Effector memory CD4-positive, alpha-beta T cell (primary cell): ENCODE results near the gene TM4SF4.

Experiments used
- DNase-seq, 3 donors: peaks; one replicate each; pipeline ENCODE4 v3.0.0-alpha.2; 2020
- H3K27ac ChIP-seq: 2 replicates; pipeline ENCODE4 v1.7.0; 2013; ENCODE audit warnings: mild to moderate bottlenecking, low read length, moderate library complexity; ENCODE audit not compliant: insufficient read depth, poor library complexity, severe bottlenecking
- H3K27me3 ChIP-seq: replicated peaks from 2 replicates; pipeline ENCODE4 v1.7.0; 2013; ENCODE audit warnings: mild to moderate bottlenecking, low read length; ENCODE audit not compliant: insufficient read depth, control insufficient read depth, poor library complexity, severe bottlenecking
- H3K36me3 ChIP-seq: 2 replicates; pipeline ENCODE4 v1.7.0; 2013; ENCODE audit warnings: mild to moderate bottlenecking, low read length, moderate library complexity; ENCODE audit not compliant: control insufficient read depth, insufficient read depth
- H3K4me1 ChIP-seq: 2 replicates; pipeline ENCODE4 v1.7.0; 2013; ENCODE audit warnings: low read length, mild to moderate bottlenecking; ENCODE audit not compliant: control insufficient read depth, insufficient read depth, poor library complexity, severe bottlenecking
- H3K4me3 ChIP-seq: 2 replicates; pipeline ENCODE4 v1.7.0; 2013; ENCODE audit warnings: low read length, low read depth, mild to moderate bottlenecking; ENCODE audit not compliant: insufficient read depth, poor library complexity, severe bottlenecking
- H3K9me3 ChIP-seq: 2 replicates; pipeline ENCODE4 v1.7.0; 2013; ENCODE audit warnings: mild to moderate bottlenecking, low read length, moderate library complexity; ENCODE audit not compliant: control insufficient read depth

The TM4SF4 gene

DNA sequence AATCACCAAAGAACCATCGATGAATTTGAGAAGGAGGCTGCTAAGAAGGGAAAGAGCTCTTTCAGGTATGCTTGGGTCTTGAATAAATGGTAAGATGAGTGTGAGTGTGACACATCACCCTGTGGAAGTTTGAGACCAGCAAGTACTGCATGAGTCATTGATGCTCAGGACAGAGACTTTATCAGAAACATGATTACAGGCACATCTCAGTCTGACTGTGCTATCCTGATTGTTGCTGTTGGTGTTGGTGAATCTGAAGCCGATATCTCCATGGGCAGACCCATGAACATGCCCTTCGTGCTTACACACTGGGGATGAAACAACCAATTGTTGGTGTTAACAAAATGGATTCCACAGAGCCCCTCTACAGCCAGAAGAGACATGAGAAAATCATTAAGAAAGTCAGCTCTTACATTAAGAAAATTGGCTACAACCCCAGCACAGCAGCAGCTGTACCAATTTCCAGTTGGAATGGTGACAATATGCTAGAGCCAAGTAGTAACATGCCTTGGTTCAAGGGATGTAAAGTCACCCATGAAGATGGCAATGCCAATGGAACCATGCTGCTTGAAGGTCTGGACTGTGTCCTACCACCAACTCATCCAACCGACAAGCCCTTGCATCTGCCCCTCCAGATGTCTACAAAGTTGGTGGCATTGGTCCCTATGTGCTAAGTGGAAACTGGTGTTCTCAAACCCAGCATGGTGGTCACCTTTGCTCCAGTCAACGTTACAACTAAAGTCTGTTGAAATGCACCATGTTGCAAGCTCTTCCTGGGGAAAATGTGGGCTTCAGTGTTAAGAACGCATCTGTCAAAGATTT, 20.5 kb downstream of the TM4SF4 start:
- H3K27me3 ChIP-seq = no peaks in the 10 kb centered on the region
- H3K27ac ChIP-seq = no peak overlapping the region
- no peak overlapping the region for H3K4me3 ChIP-seq
- DNase-seq = no peak
- H3K9me3 ChIP-seq = no peaks in the 10 kb centered on the region
- no peaks in the 10 kb centered on the region for H3K36me3 ChIP-seq
- no peaks in the 10 kb centered on the region for H3K4me1 ChIP-seq

DNA sequence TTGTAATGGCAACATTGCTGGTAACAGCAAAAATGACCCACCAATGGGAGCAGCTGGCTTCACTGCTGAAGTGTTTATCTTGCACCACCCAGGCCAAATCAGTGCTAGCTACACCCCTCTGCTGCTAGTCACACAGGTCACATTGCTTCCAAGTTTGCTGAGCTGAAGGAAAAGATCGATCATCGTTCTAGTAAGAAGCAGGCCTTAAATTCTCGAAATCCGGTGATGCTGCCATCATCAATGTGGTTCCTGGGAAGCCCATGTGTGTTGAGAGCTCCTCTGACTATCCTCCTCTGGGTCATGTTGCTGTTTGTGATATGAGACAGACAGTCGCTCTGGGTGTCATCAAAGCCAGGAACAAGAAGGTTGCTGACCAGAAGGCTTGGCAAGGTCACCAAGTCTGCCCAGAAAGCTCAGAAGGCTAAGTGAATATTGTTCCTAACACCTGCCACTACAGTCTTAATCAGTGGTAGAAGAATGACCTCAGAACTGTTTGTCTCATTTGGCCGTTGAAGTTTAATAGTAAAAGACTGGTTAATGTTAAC, 21.2 kb downstream of the TM4SF4 start:
- no peaks in the 10 kb centered on the region for H3K27me3 ChIP-seq

DNA sequence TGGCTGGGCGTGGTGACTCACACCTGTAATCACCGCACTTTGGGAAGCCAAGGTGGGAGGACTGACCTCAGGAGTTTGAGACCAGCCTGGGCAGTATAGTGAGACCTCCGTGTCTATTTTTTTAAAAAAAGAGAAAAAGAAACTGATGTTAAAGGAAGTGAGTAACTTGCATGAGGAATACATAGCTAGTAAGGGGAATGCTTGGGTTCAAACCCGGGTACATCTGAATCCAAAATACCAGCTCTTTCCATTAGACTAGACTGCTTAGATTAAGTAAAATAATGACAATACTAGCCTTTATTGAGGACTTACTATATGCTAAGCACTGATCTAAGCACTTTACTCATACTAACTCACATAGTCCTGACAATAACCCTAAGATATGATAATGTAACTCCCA, 22.4 kb downstream of the TM4SF4 start:
- Histone ChIP-seq H3K4me3 (no peak overlapping the region), H3K4me1 (no peaks in the 10 kb centered on the region), H3K9me3 (no peaks in the 10 kb centered on the region), H3K27me3 (no peaks in the 10 kb centered on the region), H3K36me3 (no peaks in the 10 kb centered on the region), H3K27ac (no peak overlapping the region)
- DNase-seq = no peak

More for the DNA sequence above, 21.2 kb downstream of the TM4SF4 start:
- Histone ChIP-seq H3K9me3 (no peaks in the 10 kb centered on the region), H3K36me3 (no peaks in the 10 kb centered on the region), H3K4me3 (no peak overlapping the region), H3K4me1 (no peaks in the 10 kb centered on the region), H3K27ac (no peak overlapping the region)
- DNase-seq = no peak

DNA sequence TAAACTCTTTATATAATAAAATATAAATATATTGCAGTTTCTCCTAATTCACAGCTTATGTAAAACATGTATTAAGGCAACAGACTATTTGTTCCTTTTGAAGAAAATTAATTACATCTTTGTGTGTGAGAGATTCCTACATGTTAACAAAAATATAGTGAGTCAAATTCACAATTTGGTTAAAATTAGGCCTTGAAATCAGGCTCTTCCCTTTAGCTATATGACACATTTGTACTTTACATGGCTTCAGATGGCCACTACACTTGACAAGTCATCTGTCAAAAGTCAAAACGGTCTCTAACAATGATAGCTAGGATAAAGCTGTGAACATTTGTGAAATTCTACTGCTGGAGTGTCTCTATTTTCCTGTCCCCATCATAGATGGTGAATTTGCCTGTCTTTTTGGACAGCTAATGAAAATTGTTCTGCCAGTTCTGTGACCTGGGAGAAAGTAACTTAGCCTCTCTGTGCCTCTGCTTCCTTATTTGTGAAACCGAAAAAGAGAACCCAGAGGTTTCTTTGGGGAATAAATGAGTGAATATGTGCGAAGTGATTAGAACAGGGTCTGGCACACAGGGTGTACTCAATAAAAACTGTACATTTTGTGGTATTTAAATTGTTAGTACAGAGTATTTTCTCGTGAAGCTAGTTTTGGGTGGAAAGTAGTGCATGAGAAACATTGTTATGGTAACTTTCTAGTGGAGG, 23.6 kb downstream of the TM4SF4 start:
- Histone ChIP-seq H3K27me3 (no peaks in the 10 kb centered on the region), H3K4me3 (no peak overlapping the region), H3K27ac (no peak overlapping the region), H3K4me1 (no peaks in the 10 kb centered on the region), H3K36me3 (no peaks in the 10 kb centered on the region), H3K9me3 (no peaks in the 10 kb centered on the region)
- DNase-seq = no peak

DNA sequence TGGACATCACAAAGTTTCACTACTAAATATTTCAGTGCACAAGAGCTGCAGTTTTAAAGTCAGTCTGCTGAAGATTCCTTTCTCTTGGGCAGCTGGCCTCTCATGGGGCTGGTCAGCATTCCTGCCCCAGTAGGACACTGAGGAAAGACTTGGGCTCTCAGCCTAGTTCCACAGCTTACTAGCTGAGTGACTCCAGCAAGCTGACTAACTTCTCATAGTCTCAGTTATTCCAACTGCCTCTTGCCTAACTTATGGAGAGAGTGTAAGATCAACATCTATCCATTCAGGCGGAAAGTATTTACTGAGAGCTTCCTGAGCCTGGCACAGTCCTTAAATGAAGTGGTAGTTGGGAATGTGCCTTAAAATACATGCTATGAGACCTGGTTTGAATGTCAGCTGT, 27.0 kb downstream of the TM4SF4 start:
- Histone ChIP-seq H3K27ac (no peak overlapping the region), H3K4me3 (no peak overlapping the region), H3K36me3 (no peaks in the 10 kb centered on the region), H3K4me1 (no peaks in the 10 kb centered on the region), H3K27me3 (no peaks in the 10 kb centered on the region), H3K9me3 (no peaks in the 10 kb centered on the region)
- DNase-seq = no peak

DNA sequence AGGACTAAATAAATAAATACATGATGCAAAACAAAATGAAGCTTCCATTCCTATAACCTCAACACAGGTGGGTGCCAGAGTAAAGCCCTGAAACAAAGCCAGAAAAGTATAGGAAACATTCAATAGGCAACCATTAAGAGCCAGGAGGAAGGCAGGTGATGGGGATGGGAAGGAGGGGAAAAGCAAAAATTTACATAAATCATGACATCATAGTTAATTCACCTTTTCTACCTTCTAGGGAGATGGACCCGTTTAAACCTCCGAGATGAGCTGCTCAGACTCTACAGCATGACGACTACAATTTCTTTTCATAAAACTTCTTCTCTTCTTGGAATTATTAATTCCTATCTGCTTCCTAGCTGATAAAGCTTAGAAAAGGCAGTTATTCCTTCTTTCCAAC, 27.9 kb downstream of the TM4SF4 start:
- Histone ChIP-seq H3K4me3 (no peak overlapping the region), H3K9me3 (no peaks in the 10 kb centered on the region), H3K27ac (no peak overlapping the region), H3K27me3 (no peaks in the 10 kb centered on the region), H3K36me3 (no peaks in the 10 kb centered on the region), H3K4me1 (no peaks in the 10 kb centered on the region)
- no peak for DNase-seq

DNA sequence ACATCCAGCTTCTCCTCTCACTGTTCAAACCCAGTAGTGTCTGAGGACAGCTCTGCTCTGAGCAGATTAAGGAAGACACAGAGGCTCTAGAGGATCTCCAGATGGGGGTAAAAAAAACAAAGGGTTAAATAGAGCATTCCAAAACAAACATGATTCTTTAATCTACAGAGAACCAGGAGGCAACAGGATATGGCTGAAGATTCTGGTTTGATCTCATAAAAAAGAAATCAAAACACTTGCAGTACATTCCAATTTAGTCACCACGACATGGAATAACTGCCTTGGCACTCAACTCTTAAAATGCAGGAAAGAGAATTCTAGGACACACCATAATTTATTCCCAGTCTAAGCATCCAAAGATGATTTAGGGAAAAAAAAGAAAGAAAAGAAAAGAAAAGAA, 32.0 kb downstream of the TM4SF4 start:
- Histone ChIP-seq H3K4me1 (no peaks in the 10 kb centered on the region), H3K4me3 (no peak overlapping the region), H3K27ac (no peak overlapping the region), H3K9me3 (no peaks in the 10 kb centered on the region), H3K36me3 (no peaks in the 10 kb centered on the region), H3K27me3 (no peaks in the 10 kb centered on the region)
- no peak for DNase-seq

DNA sequence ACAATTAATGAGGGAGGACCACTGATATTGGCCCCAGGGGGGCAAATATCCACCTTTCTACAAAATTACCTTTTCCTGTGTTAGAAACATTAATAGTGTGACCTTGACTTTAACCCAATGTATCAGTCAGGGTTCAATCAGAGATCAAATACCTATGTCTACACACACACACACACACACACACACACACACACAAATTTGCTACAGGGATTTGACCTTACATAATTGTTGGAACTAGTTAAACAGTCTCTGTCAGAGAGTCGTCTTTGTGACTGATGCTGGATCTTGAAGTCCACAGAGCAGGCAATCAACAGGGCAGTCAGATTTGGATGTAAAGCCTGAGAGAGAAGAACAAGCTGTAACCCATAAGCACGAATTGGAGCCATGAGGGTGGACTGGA, 32.5 kb downstream of the TM4SF4 start:
- Histone ChIP-seq H3K4me3 (no peak overlapping the region), H3K36me3 (no peaks in the 10 kb centered on the region), H3K27ac (no peak overlapping the region), H3K4me1 (no peaks in the 10 kb centered on the region), H3K9me3 (no peaks in the 10 kb centered on the region), H3K27me3 (no peaks in the 10 kb centered on the region)
- DNase-seq = no peak

DNA sequence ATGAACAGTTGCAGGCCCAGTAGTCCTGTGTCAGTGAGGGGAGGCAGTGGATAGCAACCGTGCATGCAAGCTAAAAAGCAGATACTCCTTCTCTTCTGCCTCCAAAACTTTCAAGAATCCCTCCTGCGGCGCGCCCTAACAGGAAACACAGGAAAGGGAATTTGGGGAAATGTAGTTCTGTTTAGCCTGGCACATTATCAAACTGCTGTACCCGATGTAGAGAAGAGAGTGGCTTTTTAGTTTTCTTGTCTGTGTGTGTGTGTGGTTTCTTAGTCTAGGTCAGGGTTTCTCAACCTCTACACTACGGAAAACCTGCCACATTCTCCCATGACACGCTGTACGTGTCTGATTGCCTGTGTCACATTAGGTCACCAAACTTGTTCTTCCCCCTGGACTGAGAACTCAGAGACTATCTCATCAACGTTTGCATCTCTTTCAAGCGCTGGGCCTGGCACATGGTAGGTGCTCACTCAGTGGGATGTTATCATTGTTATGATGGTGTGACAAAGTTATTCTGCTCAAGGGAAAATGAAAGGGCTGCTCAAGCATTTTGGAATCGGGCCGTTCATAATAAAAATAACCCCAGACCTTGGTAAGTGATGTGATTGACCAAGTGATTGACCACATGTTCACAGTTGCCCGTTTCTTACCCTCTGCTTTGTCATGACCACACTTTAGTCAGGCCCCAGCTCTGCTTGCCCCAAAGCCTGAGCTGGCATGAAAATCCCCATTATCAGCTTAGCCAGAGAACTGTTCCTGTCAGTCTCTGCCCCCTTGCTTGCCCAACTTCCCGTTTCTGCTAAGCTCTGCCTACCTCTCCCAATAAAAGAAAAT, 33.2 kb downstream of the TM4SF4 start:
- Histone ChIP-seq H3K9me3 (no peaks in the 10 kb centered on the region), H3K4me3 (no peak overlapping the region), H3K4me1 (no peaks in the 10 kb centered on the region), H3K27me3 (no peaks in the 10 kb centered on the region), H3K36me3 (no peaks in the 10 kb centered on the region), H3K27ac (no peak overlapping the region)
- no peak for DNase-seq
